ENCODE data around the gene PROSER3.
"Not testable (repeated sequence)": the region's sequence is repeated elsewhere in the genome, so short reads cannot be mapped to it uniquely, and the experiment has no call there.

PROSER3 gene

GRCh38 chr19:35790981-35791813 lies 33.2 kb downstream of the PROSER3 start:
- no peak overlapping the region for H3K4me3 ChIP-seq (ENCODE audit: low read depth, low read length)
- no peak for DNase-seq (ENCODE audit: low read depth)
- TF ChIP-seq, protein P1, sequence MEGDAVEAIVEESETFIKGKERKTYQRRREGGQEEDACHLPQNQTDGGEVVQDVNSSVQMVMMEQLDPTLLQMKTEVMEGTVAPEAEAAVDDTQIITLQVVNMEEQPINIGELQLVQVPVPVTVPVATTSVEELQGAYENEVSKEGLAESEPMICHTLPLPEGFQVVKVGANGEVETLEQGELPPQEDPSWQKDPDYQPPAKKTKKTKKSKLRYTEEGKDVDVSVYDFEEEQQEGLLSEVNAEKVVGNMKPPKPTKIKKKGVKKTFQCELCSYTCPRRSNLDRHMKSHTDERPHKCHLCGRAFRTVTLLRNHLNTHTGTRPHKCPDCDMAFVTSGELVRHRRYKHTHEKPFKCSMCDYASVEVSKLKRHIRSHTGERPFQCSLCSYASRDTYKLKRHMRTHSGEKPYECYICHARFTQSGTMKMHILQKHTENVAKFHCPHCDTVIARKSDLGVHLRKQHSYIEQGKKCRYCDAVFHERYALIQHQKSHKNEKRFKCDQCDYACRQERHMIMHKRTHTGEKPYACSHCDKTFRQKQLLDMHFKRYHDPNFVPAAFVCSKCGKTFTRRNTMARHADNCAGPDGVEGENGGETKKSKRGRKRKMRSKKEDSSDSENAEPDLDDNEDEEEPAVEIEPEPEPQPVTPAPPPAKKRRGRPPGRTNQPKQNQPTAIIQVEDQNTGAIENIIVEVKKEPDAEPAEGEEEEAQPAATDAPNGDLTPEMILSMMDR (IDR thresholded peaks at IDR 0.05; ENCODE audit: control insufficient read depth, extremely low read depth, insufficient read depth): no peak

DNA sequence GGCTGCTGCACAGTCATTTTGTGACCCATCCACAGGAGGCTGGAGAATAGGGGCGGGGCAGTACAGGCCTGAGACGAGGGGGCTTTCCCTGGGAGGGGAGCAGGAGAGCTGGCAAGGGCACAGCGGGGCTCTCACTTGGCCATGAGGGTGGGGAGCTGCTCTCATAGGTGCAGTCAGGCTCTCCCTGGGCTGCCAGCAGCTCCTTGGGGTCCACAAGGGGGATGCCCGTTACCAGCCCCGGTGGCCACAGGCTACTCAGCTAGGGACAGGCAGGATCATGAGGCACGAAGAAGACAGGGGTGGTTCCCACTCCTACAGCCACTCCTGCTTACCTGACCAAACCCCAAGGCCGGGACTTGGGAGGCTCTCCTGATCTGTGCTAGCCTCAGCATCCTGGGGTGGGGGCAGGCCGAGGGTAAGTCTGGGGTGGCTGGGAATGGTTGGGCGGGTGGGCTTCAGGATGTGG lies 33.9 kb downstream of the PROSER3 start:
- TF ChIP-seq, protein P1 (IDR thresholded peaks at IDR 0.05; ENCODE audit: control insufficient read depth, extremely low read depth, insufficient read depth): no peak
- H3K4me3 ChIP-seq (ENCODE audit: low read depth, low read length): no peak overlapping the region
- DNase-seq (ENCODE audit: low read depth): no peak

GRCh38 chr19:35792312-35792711 lies 34.3 kb downstream of the PROSER3 start:
- H3K4me3 ChIP-seq (ENCODE audit: low read depth, low read length): no peak overlapping the region
- no peak for DNase-seq (ENCODE audit: low read depth)
- TF ChIP-seq, protein P1 (IDR thresholded peaks at IDR 0.05; ENCODE audit: control insufficient read depth, extremely low read depth, insufficient read depth): no peak

- no peak overlapping the region for H3K4me3 ChIP-seq (ENCODE audit: low read depth, low read length)
- no peak for DNase-seq (ENCODE audit: low read depth)
- TF ChIP-seq, protein P1 (IDR thresholded peaks at IDR 0.05; ENCODE audit: control insufficient read depth, extremely low read depth, insufficient read depth): no peak
These were observed 34.9 kb downstream of the PROSER3 start for GRCh38 chr19:35792888-35793287.

DNA sequence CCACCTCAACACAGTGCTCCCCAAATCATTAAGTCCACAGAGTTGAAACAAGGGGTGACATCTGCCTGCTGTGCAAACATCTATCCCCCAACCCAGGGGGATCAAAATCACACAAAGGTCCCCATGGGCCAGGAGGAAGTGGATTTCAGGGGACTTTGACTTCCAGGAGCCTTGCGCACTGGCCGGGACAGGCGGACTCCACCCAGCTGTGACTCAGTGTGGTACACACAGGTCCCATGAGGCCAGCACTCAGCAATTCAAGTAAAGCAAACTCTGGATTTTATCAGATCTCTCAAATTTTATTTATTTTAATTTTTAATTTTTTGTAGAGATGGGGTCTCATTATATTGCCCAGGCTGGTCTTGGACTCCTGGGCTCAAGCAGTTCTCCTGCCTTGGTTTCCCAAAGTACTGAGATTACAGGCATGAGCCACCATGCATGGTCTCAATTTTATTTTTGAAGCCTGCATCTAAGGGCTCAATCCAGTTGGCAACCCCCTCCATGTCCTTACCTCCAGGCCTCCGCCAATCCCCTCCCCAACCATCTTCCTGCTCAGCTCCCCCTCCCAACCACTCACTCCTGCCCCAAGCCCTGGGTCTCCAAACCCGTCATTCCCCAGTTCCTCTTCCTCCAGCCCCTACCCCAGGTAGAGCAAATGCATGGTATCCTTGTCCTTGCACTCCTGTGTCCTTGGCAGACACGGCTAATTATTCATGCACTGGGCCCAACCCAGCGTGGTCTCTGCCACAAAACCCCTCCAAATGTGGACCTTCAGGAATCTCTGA lies 35.6 kb downstream of the PROSER3 start:
- no peak for DNase-seq (ENCODE audit: low read depth)
- no peak overlapping the region for H3K4me3 ChIP-seq (ENCODE audit: low read depth, low read length)
- TF ChIP-seq, protein P1 (IDR thresholded peaks at IDR 0.05; ENCODE audit: control insufficient read depth, extremely low read depth, insufficient read depth): no peak

DNA sequence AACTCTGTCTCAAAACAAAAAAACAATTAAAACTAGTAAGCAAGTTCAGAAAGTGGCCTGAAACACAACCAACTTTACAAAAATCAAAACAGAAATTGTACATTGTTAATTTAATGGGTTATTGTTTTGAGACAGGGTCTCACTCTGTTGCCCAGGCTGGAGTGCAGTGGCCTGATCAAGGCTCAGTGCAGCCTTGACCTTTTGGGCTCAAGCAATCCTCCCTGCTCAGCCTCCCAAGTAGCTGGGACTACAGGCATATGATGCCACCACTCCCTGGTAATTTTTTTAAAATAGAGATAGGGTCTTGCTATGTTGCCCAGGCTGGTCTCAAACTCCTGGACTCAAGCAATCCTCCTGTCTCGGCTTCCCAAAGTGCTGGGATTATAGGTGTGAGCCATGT lies 37.6 kb downstream of the PROSER3 start:
- H3K4me3 ChIP-seq (ENCODE audit: low read depth, low read length); DNase-seq (ENCODE audit: low read depth): not testable (repeated sequence)

Measured in LNCaP clone FGC (cell line).